Esophagus squamous epithelium (tissue), 4 donors: ENCODE data around the gene TAOK2.

Experiments used
- CTCF ChIP-seq, 6 experiments: fragments of 450-650 bp in 4 of 6; fragments of 200-600 bp in 2 of 6; sonication (generic) in 2 of 6; IDR thresholded peaks; one replicate each; pipeline ENCODE4 v1.5.1; 2016 to 2019; ENCODE audit warnings: antibody characterized with exemption in 6 of 6, mild to moderate bottlenecking in 4 of 6, moderate library complexity in 4 of 6
- POLR2A ChIP-seq, 4 donors: fragments of 450-650 bp; IDR thresholded peaks; one replicate each; pipeline ENCODE4 v1.6.1; 2017; ENCODE audit warnings: antibody characterized with exemption in 4 of 4, mild to moderate bottlenecking in 4 of 4, moderate library complexity in 3 of 4

GRCh38 chr16:29984137-29984763 is 10.6 kb downstream of the TAOK2 start:
- no peak for TF ChIP-seq POLR2A (IDR thresholded peaks at IDR 0.05)
- no peak for TF ChIP-seq CTCF (IDR thresholded peaks at IDR 0.05)
